ENCODE measurements around the gene ERN2. TPM values are rescaled to one million over a fixed set of nuclear protein-coding genes. Genes with fewer than 3 reads are reported as not detected.

Gene ERN2
- total RNA-seq, 1 experiment from 2014 or later, result 3.9 TPM

DNA sequence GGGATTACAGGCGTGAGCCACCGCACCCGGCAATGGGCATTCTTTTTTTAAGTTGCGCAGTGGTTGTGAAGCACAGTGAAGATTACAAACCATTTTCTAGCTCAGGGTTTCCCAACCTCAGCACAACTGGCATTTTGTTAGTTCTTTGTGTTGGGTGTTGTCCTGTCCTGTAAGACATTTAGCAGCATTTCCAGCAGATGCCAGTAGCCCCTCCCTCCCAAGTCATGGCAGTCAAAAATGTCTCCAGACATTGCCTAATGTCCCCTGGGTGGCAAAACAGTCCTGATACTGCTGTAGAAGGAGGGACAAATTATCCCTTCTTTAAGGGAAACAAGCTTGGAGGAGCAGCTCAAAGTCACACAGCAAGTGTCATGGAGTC lies 18.8 kb downstream of the ERN2 start:
- BruUV-seq (replicated peaks), result no TSS peak
- no peak overlapping the region for H3K4me2 ChIP-seq
- no peak for DNase-seq

DNA sequence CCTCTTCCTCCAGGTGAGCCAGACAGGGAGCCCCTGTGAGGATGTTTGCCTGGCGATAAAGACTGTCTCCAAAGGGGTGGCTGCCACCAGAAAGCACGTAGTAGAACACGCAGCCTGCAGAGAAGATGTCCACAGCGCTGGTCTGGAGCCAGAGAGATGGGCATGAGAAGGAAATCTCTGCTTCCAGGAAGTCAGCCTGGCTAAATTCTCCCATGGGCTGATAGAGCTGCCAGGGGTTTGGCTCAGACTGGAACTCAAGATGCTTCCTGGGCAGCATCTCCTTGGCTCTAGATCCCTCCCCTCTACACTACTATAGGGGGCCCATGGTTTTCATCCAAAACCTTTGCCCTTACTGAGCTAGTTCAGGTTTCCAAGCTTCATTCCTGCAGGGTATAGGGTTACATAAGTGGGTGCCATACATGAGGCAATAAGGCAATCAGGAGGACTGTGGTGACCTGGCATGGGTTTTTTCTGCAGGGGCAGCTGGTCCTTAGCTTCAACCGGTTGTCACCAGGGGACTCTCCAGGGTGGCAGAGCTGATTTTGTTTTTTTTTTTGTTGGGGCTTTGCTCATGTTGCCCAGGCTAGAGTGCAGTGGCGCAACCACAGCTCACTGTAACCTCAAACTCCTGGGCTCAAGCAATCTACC lies 20.7 kb downstream of the ERN2 start:
- BruUV-seq (replicated peaks), result TSS peak; percentile 16
- no peak overlapping the region for H2AFZ ChIP-seq
- CTCF ChIA-PET, result no interaction called here
- no peak overlapping the region for H3K27ac ChIP-seq
- H3K4me2 ChIP-seq, result no peak overlapping the region
- no peaks in the 10 kb centered on the region for H3K79me2 ChIP-seq (ENCODE audit: low read depth)
- H3K36me3 ChIP-seq (ENCODE audit: low read depth), result peaks cover 12% of the 10 kb centered on the region
- DNase-seq, result no peak
- TF ChIP-seq, protein P1, sequence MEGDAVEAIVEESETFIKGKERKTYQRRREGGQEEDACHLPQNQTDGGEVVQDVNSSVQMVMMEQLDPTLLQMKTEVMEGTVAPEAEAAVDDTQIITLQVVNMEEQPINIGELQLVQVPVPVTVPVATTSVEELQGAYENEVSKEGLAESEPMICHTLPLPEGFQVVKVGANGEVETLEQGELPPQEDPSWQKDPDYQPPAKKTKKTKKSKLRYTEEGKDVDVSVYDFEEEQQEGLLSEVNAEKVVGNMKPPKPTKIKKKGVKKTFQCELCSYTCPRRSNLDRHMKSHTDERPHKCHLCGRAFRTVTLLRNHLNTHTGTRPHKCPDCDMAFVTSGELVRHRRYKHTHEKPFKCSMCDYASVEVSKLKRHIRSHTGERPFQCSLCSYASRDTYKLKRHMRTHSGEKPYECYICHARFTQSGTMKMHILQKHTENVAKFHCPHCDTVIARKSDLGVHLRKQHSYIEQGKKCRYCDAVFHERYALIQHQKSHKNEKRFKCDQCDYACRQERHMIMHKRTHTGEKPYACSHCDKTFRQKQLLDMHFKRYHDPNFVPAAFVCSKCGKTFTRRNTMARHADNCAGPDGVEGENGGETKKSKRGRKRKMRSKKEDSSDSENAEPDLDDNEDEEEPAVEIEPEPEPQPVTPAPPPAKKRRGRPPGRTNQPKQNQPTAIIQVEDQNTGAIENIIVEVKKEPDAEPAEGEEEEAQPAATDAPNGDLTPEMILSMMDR (conservative IDR thresholded peaks at IDR 0.05), result no peak
- TF ChIP-seq EZH2 (IDR thresholded peaks at IDR 0.05; ENCODE audit: low read depth), result no peak
- no peak overlapping the region for H3K4me3 ChIP-seq
- no peaks in the 10 kb centered on the region for H3K27me3 ChIP-seq (ENCODE audit: insufficient read depth, low read depth)
- H3K4me1 ChIP-seq (replicated peaks; ENCODE audit: insufficient read depth), result no peaks in the 10 kb centered on the region
- POLR2A ChIA-PET (ENCODE audit: unreplicated experiment), result interaction anchor here (0.6 kb wide), 2 partner anchors 13 to 43 kb away, joined by 3 to 12 read pairs; no protein-coding TSS in a partner anchor
- no peaks in the 10 kb centered on the region for H3K9me2 ChIP-seq (ENCODE audit: insufficient read depth)
- H4K20me1 ChIP-seq (ENCODE audit: insufficient read depth), result no peaks in the 10 kb centered on the region
- H3K9me3 ChIP-seq (ENCODE audit: insufficient read depth, low read depth), result no peaks in the 10 kb centered on the region
- H3F3A ChIP-seq (ENCODE audit: insufficient read depth, low read depth), result peaks cover 32% of the 10 kb centered on the region
- intact Hi-C loops (cut with micrococcal nuclease; ENCODE audit: unreplicated experiment), result no loop called here

More for the DNA sequence above, 18.8 kb downstream of the ERN2 start:
- Histone ChIP-seq H3K4me1 (replicated peaks; ENCODE audit: insufficient read depth) (peaks cover 9% of the 10 kb centered on the region), H3K36me3 (ENCODE audit: low read depth) (peaks cover 9% of the 10 kb centered on the region), H3K79me2 (ENCODE audit: low read depth) (no peaks in the 10 kb centered on the region), H2AFZ (no peak overlapping the region), H3F3A (ENCODE audit: insufficient read depth, low read depth) (peaks cover 32% of the 10 kb centered on the region), H3K4me3 (no peak overlapping the region), H3K9me3 (ENCODE audit: insufficient read depth, low read depth) (no peaks in the 10 kb centered on the region; the same call in 1 of the 2 replicates), H3K9me2 (ENCODE audit: insufficient read depth) (no peaks in the 10 kb centered on the region), H3K27me3 (ENCODE audit: insufficient read depth, low read depth) (no peaks in the 10 kb centered on the region), H3K27ac (no peak overlapping the region), H4K20me1 (ENCODE audit: insufficient read depth) (no peaks in the 10 kb centered on the region)
- intact Hi-C loops (cut with micrococcal nuclease; ENCODE audit: unreplicated experiment), result no loop called here
- TF ChIP-seq, protein P1 (conservative IDR thresholded peaks at IDR 0.05), result no peak
- no peak for TF ChIP-seq EZH2 (IDR thresholded peaks at IDR 0.05; ENCODE audit: low read depth)
- POLR2A ChIA-PET (ENCODE audit: unreplicated experiment), result no interaction called here
- CTCF ChIA-PET, result interaction anchor here (0.6 kb wide), 1 partner anchor 1530 kb away, joined by 3 read pairs; no protein-coding TSS in a partner anchor

GRCh38 chr16:23691483-23692189 lies 21.4 kb downstream of the ERN2 start:
- Histone ChIP-seq H3K36me3 (ENCODE audit: low read depth) (peaks cover 12% of the 10 kb centered on the region), H3K4me1 (replicated peaks; ENCODE audit: insufficient read depth) (no peaks in the 10 kb centered on the region), H3K27ac (no peak overlapping the region), H2AFZ (no peak overlapping the region), H3K9me3 (ENCODE audit: insufficient read depth, low read depth) (no peaks in the 10 kb centered on the region), H3K79me2 (ENCODE audit: low read depth) (no peaks in the 10 kb centered on the region), H4K20me1 (ENCODE audit: insufficient read depth) (no peaks in the 10 kb centered on the region), H3F3A (ENCODE audit: insufficient read depth, low read depth) (peaks cover 34% of the 10 kb centered on the region), H3K4me2 (no peak overlapping the region), H3K27me3 (ENCODE audit: insufficient read depth, low read depth) (no peaks in the 10 kb centered on the region), H3K9me2 (ENCODE audit: insufficient read depth) (no peaks in the 10 kb centered on the region), H3K4me3 (no peak overlapping the region)
- intact Hi-C loops (cut with micrococcal nuclease; ENCODE audit: unreplicated experiment), result no loop called here
- CTCF ChIA-PET, result no interaction called here
- DNase-seq, result peak; percentile 32 to 53
- TF ChIP-seq EZH2 (IDR thresholded peaks at IDR 0.05; ENCODE audit: low read depth), result no peak
- TF ChIP-seq, protein P1 (conservative IDR thresholded peaks at IDR 0.05), result no peak
- POLR2A ChIA-PET (ENCODE audit: unreplicated experiment), result no interaction called here
- BruUV-seq (replicated peaks), result no TSS peak

Measured in PC-9 (cell line).